ENCODE measurements around the gene IFNL3.
"Not testable (repeated sequence)": the region's sequence is repeated elsewhere in the genome, so short reads cannot be mapped to it uniquely, and the experiment has no call there.

IFNL3 gene
- total RNA-seq, result 0 reads per million in 9 experiments

- not testable (repeated sequence) for H3K27ac Mint-ChIP-seq; H3K4me1 Mint-ChIP-seq (ENCODE audit: low read depth in 2 of 2); H3K36me3 Mint-ChIP-seq (ENCODE audit: insufficient read depth); ATAC-seq (replicated peaks); DNase-seq; H3K9me3 Mint-ChIP-seq; H3K4me3 Mint-ChIP-seq
- peaks cover 0 to 33% of the 10 kb centered on the region in 2 donors for H3K27me3 Mint-ChIP-seq
Measured at GRCh38 chr19:39244410-39245100, at the start of gene IFNL3. TSS of gene IFNL3 (minus strand) at chr19:39245006. CDS start at chr19:39244967, 39 bp downstream.

GRCh38 chr19:39293394-39293793, 48.6 kb upstream of the IFNL3 start:
- ATAC-seq (replicated peaks) (no peak), DNase-seq (no peak)
- peaks cover 10% of the 10 kb centered on the region for H3K36me3 Mint-ChIP-seq (ENCODE audit: insufficient read depth)
- H3K27me3 Mint-ChIP-seq, result no peaks in the 10 kb centered on the region
- no peak overlapping the region for H3K4me3 Mint-ChIP-seq
- H3K27ac Mint-ChIP-seq, result no peak overlapping the region
- no peaks in the 10 kb centered on the region for H3K9me3 Mint-ChIP-seq
- H3K4me1 Mint-ChIP-seq (ENCODE audit: low read depth in 2 of 2), result peaks cover 22 to 28% of the 10 kb centered on the region in 2 donors

GRCh38 chr19:39284032-39284431, 39.2 kb upstream of the IFNL3 start:
- no peaks in the 10 kb centered on the region for H3K4me1 Mint-ChIP-seq (ENCODE audit: low read depth in 2 of 2)
- H3K4me3 Mint-ChIP-seq, result no peak overlapping the region
- no peaks in the 10 kb centered on the region for H3K36me3 Mint-ChIP-seq (ENCODE audit: insufficient read depth)
- H3K9me3 Mint-ChIP-seq, result peaks cover 0 to 2% of the 10 kb centered on the region in 2 donors
- no peak overlapping the region for H3K27ac Mint-ChIP-seq
- DNase-seq (no peak), ATAC-seq (replicated peaks) (no peak)
- H3K27me3 Mint-ChIP-seq, result no peaks in the 10 kb centered on the region

- Mint-ChIP-seq H3K9me3 (peaks cover 0 to 2% of the 10 kb centered on the region in 2 donors), H3K27me3 (peaks cover 4 to 10% of the 10 kb centered on the region in 2 donors), H3K4me3 (no peak overlapping the region), H3K36me3 (ENCODE audit: insufficient read depth) (no peaks in the 10 kb centered on the region), H3K27ac (no peak overlapping the region), H3K4me1 (ENCODE audit: low read depth in 2 of 2) (peaks cover 0 to 5% of the 10 kb centered on the region in 2 donors)
- DNase-seq, result no peak
- ATAC-seq (replicated peaks), result no peak
Measured at GRCh38 chr19:39282021-39282420, 37.2 kb upstream of the IFNL3 start.

- no peaks in the 10 kb centered on the region for H3K9me3 Mint-ChIP-seq
- H3K4me3 Mint-ChIP-seq, result no peak overlapping the region
- no peak for ATAC-seq (replicated peaks)
- H3K36me3 Mint-ChIP-seq (ENCODE audit: insufficient read depth), result no peaks in the 10 kb centered on the region
- H3K27me3 Mint-ChIP-seq, result peaks cover 4 to 10% of the 10 kb centered on the region in 2 donors
- H3K4me1 Mint-ChIP-seq (ENCODE audit: low read depth in 2 of 2), result peaks cover 0 to 5% of the 10 kb centered on the region in 2 donors
- peak overlapping the region in 1 of 2 donors; percentile 5 for H3K27ac Mint-ChIP-seq
- no peak for DNase-seq
Measured at GRCh38 chr19:39277598-39277997, 32.8 kb upstream of the IFNL3 start.

- H3K27ac Mint-ChIP-seq, result no peak overlapping the region
- H3K27me3 Mint-ChIP-seq, result peaks cover 4 to 10% of the 10 kb centered on the region in 2 donors
- H3K9me3 Mint-ChIP-seq, result no peaks in the 10 kb centered on the region
- H3K36me3 Mint-ChIP-seq (ENCODE audit: insufficient read depth), result no peaks in the 10 kb centered on the region
- H3K4me3 Mint-ChIP-seq, result no peak overlapping the region
- DNase-seq (no peak), ATAC-seq (replicated peaks) (no peak)
- H3K4me1 Mint-ChIP-seq (ENCODE audit: low read depth in 2 of 2), result peaks cover 0 to 5% of the 10 kb centered on the region in 2 donors
Measured at GRCh38 chr19:39276740-39277139, 31.9 kb upstream of the IFNL3 start.

- H3K4me3 Mint-ChIP-seq, result no peak overlapping the region
- peaks cover 0 to 5% of the 10 kb centered on the region in 2 donors for H3K4me1 Mint-ChIP-seq (ENCODE audit: low read depth in 2 of 2)
- peaks cover 4 to 17% of the 10 kb centered on the region in 2 donors for H3K27me3 Mint-ChIP-seq
- H3K27ac Mint-ChIP-seq, result no peak overlapping the region
- ATAC-seq (replicated peaks), result no peak
- H3K9me3 Mint-ChIP-seq, result no peaks in the 10 kb centered on the region
- H3K36me3 Mint-ChIP-seq (ENCODE audit: insufficient read depth), result no peaks in the 10 kb centered on the region
- no peak for DNase-seq
Measured at GRCh38 chr19:39275578-39275977, 30.8 kb upstream of the IFNL3 start.

GRCh38 chr19:39273859-39274258, 29.1 kb upstream of the IFNL3 start:
- not testable (repeated sequence) for H3K27ac Mint-ChIP-seq; ATAC-seq (replicated peaks); H3K4me3 Mint-ChIP-seq; H3K4me1 Mint-ChIP-seq (ENCODE audit: low read depth in 2 of 2); H3K36me3 Mint-ChIP-seq (ENCODE audit: insufficient read depth); H3K9me3 Mint-ChIP-seq; DNase-seq
- H3K27me3 Mint-ChIP-seq, result peaks cover 17 to 34% of the 10 kb centered on the region in 2 donors

- Mint-ChIP-seq H3K9me3 (no peaks in the 10 kb centered on the region), H3K27me3 (peaks cover 15 to 34% of the 10 kb centered on the region in 2 donors), H3K4me3 (no peak overlapping the region), H3K36me3 (ENCODE audit: insufficient read depth) (no peaks in the 10 kb centered on the region), H3K27ac (no peak overlapping the region), H3K4me1 (ENCODE audit: low read depth in 2 of 2) (peaks cover 0 to 4% of the 10 kb centered on the region in 2 donors)
- no peak for DNase-seq
- ATAC-seq (replicated peaks), result no peak
Measured at GRCh38 chr19:39270036-39270871, 25.4 kb upstream of the IFNL3 start.

- H3K27ac Mint-ChIP-seq; H3K4me3 Mint-ChIP-seq; DNase-seq; ATAC-seq (replicated peaks); H3K9me3 Mint-ChIP-seq; H3K36me3 Mint-ChIP-seq (ENCODE audit: insufficient read depth); H3K4me1 Mint-ChIP-seq (ENCODE audit: low read depth in 2 of 2): not testable (repeated sequence)
- peaks cover 15 to 43% of the 10 kb centered on the region in 2 donors for H3K27me3 Mint-ChIP-seq
Measured at GRCh38 chr19:39269369-39269768, 24.6 kb upstream of the IFNL3 start.

GRCh38 chr19:39268531-39269223, 23.9 kb upstream of the IFNL3 start:
- ATAC-seq (replicated peaks); H3K27ac Mint-ChIP-seq: not testable (repeated sequence)
- H3K27me3 Mint-ChIP-seq, result peaks cover 20 to 50% of the 10 kb centered on the region in 2 donors

GRCh38 chr19:39268085-39268484, 23.3 kb upstream of the IFNL3 start, which contains the start of gene IFNL2:
TSS of gene IFNL2 (plus strand) at chr19:39268396. CDS start at chr19:39268569, 173 bp downstream.
- H3K36me3 Mint-ChIP-seq (ENCODE audit: insufficient read depth); DNase-seq; H3K27ac Mint-ChIP-seq; H3K9me3 Mint-ChIP-seq; H3K4me3 Mint-ChIP-seq: not testable (repeated sequence)
- peak; percentile 73 for ATAC-seq (replicated peaks)
- Mint-ChIP-seq H3K27me3 (peaks cover 26 to 56% of the 10 kb centered on the region in 2 donors), H3K4me1 (ENCODE audit: low read depth in 2 of 2) (peaks cover 7 to 15% of the 10 kb centered on the region in 2 donors)

More at GRCh38 chr19:39268531-39269223, 23.9 kb upstream of the IFNL3 start:
- H3K4me3 Mint-ChIP-seq; DNase-seq; H3K36me3 Mint-ChIP-seq (ENCODE audit: insufficient read depth); H3K9me3 Mint-ChIP-seq: not testable (repeated sequence)
- peaks cover 4 to 12% of the 10 kb centered on the region in 2 donors for H3K4me1 Mint-ChIP-seq (ENCODE audit: low read depth in 2 of 2)

GRCh38 chr19:39265321-39265916, 20.6 kb upstream of the IFNL3 start:
- no peak overlapping the region for H3K27ac Mint-ChIP-seq
- H3K9me3 Mint-ChIP-seq, result no peaks in the 10 kb centered on the region
- peak overlapping the region in 1 of 2 donors; percentile 43 for H3K4me3 Mint-ChIP-seq
- DNase-seq, result no peak
- no peak for ATAC-seq (replicated peaks)
- peaks cover 39 to 67% of the 10 kb centered on the region in 2 donors for H3K27me3 Mint-ChIP-seq
- H3K4me1 Mint-ChIP-seq (ENCODE audit: low read depth in 2 of 2), result peaks cover 7 to 15% of the 10 kb centered on the region in 2 donors
- H3K36me3 Mint-ChIP-seq (ENCODE audit: insufficient read depth), result no peaks in the 10 kb centered on the region
